ENCODE measurements around the gene SVIL. TPM values are rescaled to one million over a fixed set of nuclear protein-coding genes. Genes with fewer than 3 reads are reported as not detected.
"Not testable (repeated sequence)": the region's sequence is repeated elsewhere in the genome, so short reads cannot be mapped to it uniquely, and the experiment has no call there.

The SVIL gene
- total RNA-seq, 1 donor, result 36.9 TPM

DNA sequence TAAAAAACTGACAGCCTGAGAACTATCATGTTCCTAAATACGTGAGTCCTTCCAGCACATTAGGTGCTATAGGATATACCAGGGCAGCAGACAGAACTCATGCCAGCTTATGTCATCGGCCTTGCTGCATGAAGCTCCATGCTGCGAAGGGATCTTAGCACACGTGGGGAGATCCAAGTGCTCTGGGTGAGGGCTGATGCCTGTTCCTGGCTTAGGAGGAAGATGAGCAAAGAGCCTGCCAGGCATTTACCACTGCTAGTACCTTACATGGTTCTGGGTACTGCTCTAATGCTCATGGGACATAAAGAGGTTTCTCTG, 43.2 kb downstream of the SVIL start:
- Histone ChIP-seq H3K27ac (ENCODE audit: low read depth, low read length) (no peak overlapping the region), H3K4me1 (ENCODE audit: insufficient read depth, low read length) (peaks cover 46% of the 10 kb centered on the region), H3K27me3 (ENCODE audit: insufficient read depth, low read length) (no peaks in the 10 kb centered on the region), H3K4me3 (ENCODE audit: insufficient read depth, low read length) (no peak overlapping the region), H2AFZ (ENCODE audit: low read length) (no peak overlapping the region), H3K9me3 (ENCODE audit: low read depth, low read length) (no peaks in the 10 kb centered on the region), H4K20me1 (ENCODE audit: insufficient read depth, low read length) (no peaks in the 10 kb centered on the region), H3K36me3 (ENCODE audit: insufficient read depth, low read length) (no peaks in the 10 kb centered on the region), H3K79me2 (ENCODE audit: insufficient read depth, low read length) (peaks cover 27% of the 10 kb centered on the region), H3K4me2 (ENCODE audit: insufficient read depth, low read length) (no peak overlapping the region)
- no peak for DNase-seq (ENCODE audit: insufficient read length, low spot score, missing footprints)
- TF ChIP-seq, protein P1, sequence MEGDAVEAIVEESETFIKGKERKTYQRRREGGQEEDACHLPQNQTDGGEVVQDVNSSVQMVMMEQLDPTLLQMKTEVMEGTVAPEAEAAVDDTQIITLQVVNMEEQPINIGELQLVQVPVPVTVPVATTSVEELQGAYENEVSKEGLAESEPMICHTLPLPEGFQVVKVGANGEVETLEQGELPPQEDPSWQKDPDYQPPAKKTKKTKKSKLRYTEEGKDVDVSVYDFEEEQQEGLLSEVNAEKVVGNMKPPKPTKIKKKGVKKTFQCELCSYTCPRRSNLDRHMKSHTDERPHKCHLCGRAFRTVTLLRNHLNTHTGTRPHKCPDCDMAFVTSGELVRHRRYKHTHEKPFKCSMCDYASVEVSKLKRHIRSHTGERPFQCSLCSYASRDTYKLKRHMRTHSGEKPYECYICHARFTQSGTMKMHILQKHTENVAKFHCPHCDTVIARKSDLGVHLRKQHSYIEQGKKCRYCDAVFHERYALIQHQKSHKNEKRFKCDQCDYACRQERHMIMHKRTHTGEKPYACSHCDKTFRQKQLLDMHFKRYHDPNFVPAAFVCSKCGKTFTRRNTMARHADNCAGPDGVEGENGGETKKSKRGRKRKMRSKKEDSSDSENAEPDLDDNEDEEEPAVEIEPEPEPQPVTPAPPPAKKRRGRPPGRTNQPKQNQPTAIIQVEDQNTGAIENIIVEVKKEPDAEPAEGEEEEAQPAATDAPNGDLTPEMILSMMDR (IDR thresholded peaks at IDR 0.05; ENCODE audit: extremely low read depth, low read depth, low read length), result no peak

DNA sequence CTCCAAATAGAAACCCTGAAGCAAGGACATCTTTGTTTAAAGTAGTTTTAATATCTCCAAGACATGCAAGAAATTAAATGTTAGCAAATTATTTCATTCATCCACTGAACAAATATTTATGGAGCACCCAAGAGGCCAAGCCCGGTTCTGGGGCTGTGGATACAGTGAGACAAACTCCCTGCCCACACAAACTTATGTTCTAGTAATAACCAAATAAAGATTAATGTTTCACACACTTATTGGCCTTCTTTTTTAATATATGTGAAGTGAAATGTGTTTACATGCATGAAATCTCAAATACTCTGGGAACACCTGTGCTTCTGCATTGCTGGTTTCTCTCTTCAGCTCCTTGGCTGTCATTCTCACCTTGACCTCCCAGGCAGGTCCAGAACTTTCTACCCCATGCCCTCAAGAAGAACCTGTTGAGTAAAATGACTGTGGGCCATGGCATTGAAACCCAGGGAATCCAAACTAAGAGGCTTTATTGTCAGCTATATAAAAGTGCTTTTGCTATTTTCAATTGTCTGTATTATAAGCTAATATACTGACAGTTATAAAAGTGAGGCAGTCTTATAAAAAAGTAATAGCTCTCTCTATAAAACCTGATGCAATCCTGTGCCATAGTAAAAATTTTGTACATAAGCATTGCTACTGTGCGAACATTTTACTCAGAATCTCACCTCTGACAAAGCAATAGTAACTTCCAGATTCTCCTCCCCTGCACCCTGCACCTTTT, 43.7 kb downstream of the SVIL start:
- Histone ChIP-seq H3K4me2 (ENCODE audit: insufficient read depth, low read length) (no peak overlapping the region), H3K36me3 (ENCODE audit: insufficient read depth, low read length) (no peaks in the 10 kb centered on the region), H3K27ac (ENCODE audit: low read depth, low read length) (peak overlapping the region; percentile 96), H3K9me3 (ENCODE audit: low read depth, low read length) (no peaks in the 10 kb centered on the region), H3K4me3 (ENCODE audit: insufficient read depth, low read length) (no peak overlapping the region), H4K20me1 (ENCODE audit: insufficient read depth, low read length) (no peaks in the 10 kb centered on the region), H2AFZ (ENCODE audit: low read length) (no peak overlapping the region), H3K79me2 (ENCODE audit: insufficient read depth, low read length) (peaks cover 30% of the 10 kb centered on the region), H3K4me1 (ENCODE audit: insufficient read depth, low read length) (peaks cover 46% of the 10 kb centered on the region), H3K27me3 (ENCODE audit: insufficient read depth, low read length) (no peaks in the 10 kb centered on the region)
- no peak for DNase-seq (ENCODE audit: insufficient read length, low spot score, missing footprints)
- TF ChIP-seq, protein P1 (IDR thresholded peaks at IDR 0.05; ENCODE audit: extremely low read depth, low read depth, low read length), result no peak

DNA sequence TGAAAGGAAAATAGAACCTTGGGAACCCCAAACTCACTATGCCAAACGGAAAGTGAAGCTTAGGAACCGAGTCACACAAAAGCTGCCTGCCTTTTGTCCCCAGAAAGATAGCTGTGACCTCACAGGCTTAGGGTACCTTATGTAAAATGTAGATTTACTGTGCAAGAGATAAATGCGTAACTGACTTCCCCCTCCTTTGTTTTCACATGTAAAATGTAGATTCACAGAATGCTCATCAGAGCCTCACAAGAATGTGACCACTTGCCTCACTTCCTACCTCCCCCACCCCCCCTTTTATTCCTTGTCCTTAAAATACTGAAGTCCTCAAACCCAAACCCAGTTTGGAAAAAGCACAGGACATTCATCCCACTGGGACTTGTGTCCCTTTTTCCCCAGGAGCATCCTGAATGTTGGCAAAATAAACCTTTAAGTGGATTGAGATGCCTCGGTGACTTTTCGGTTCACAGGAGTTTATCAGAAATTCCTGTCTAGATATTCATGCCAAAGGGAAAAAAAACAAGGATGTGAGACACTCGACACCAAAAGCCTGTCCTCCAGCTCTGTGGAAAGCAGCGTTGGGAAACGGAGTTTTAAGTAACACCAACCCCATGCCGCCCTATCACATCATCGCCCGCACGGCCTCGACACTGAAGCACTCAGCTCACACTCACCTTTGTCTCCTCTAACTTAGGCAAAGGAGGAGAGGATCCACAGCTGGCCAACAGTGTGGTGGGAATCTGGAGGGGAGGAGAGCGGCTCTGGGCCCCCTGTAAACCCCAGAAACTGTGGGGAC, 45.9 kb downstream of the SVIL start:
- H3K4me1 ChIP-seq (ENCODE audit: insufficient read depth, low read length), result peaks cover 46% of the 10 kb centered on the region
- peak overlapping the region; percentile 96 for H3K27ac ChIP-seq (ENCODE audit: low read depth, low read length)
- H2AFZ ChIP-seq (ENCODE audit: low read length), result no peak overlapping the region
- H4K20me1 ChIP-seq (ENCODE audit: insufficient read depth, low read length), result no peaks in the 10 kb centered on the region
- H3K9me3 ChIP-seq (ENCODE audit: low read depth, low read length), result no peaks in the 10 kb centered on the region
- no peaks in the 10 kb centered on the region for H3K27me3 ChIP-seq (ENCODE audit: insufficient read depth, low read length)
- peaks cover 35% of the 10 kb centered on the region for H3K79me2 ChIP-seq (ENCODE audit: insufficient read depth, low read length)
- DNase-seq (ENCODE audit: insufficient read length, low spot score, missing footprints), result peak; percentile 3
- peak overlapping the region; percentile 20 for H3K4me3 ChIP-seq (ENCODE audit: insufficient read depth, low read length)
- no peaks in the 10 kb centered on the region for H3K36me3 ChIP-seq (ENCODE audit: insufficient read depth, low read length)
- H3K4me2 ChIP-seq (ENCODE audit: insufficient read depth, low read length), result peak overlapping the region; percentile 79
- TF ChIP-seq, protein P1 (IDR thresholded peaks at IDR 0.05; ENCODE audit: extremely low read depth, low read depth, low read length), result no peak

DNA sequence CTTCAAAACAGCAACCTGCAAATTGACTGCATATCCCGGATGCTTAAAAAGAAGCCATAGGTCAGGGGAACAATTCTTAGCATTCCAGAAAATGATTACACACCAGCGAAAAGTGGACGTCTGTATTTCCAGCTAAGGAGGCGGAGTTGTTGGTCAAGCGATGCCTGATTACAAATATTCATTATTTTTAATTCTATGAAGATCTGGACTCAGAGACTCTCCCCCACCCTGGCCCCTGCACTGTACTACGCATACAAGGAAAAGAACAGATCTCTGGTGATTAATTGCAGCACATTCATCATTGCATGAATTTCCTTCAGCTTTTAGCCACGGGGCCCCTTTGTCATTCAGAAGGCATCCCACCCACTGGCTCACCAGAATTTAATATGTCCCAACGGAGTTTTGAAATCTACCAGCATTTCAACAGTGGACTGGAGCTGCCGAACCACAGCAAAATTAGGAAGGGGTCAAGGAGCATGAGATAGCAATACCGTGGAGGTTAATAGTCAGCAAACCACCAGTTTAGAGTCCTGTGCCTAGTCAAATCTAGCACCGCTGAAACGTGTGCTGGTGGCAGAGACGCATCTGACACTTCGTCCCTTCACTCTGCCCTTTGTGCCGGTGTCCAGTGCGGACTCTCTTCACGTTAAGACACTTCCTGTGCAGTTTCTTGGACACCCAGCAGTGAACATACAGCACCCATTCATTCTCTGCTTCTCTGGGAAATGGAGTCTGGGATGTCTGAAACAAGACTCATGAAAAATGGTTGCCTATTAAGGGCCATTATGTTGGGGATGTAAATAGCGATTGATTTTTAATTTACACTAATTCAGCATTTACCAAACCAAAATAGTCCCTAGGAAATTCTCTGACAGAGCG, 46.8 kb downstream of the SVIL start:
- Histone ChIP-seq H3K79me2 (ENCODE audit: insufficient read depth, low read length) (peaks cover 29% of the 10 kb centered on the region), H3K27ac (ENCODE audit: low read depth, low read length) (peak overlapping the region; percentile 96), H3K4me3 (ENCODE audit: insufficient read depth, low read length) (peak overlapping the region; percentile 43), H3K4me1 (ENCODE audit: insufficient read depth, low read length) (peaks cover 51% of the 10 kb centered on the region), H3K4me2 (ENCODE audit: insufficient read depth, low read length) (peak overlapping the region; percentile 79)
- peak; percentile 66 for DNase-seq (ENCODE audit: insufficient read length, low spot score, missing footprints)
- H3K9me3 ChIP-seq (ENCODE audit: low read depth, low read length); H2AFZ ChIP-seq (ENCODE audit: low read length); H3K36me3 ChIP-seq (ENCODE audit: insufficient read depth, low read length); H4K20me1 ChIP-seq (ENCODE audit: insufficient read depth, low read length); H3K27me3 ChIP-seq (ENCODE audit: insufficient read depth, low read length): not testable (repeated sequence)

DNA sequence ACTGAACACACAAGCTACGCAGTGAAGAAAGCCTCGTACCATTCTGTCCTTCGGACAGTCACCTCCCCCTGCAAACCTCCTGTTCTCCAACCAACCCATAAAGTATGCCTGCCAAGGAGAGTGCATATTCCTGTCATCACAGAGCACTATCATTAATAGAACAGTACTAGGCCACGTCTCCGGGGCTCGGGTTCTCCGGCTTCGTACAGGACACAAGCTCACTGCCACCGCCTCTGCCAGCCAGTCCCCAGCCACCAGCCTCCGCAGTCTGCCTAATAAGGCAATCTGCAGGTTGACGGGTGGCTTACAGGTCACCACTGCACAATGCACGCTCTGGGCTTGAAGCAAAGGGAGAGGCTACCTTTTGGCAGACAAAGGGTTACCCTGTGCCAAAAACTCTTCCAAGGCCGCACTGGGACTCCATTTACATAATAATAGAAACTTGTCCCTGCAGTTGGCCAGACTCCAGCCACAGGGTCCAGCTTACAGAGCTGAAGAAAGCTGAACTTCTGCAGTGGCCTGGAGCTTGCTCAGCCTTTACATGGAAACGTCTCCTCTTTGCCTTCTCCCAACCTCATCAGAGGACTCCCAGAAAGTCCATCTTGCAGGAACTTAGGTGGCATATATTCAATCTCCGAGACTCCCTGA, 47.5 kb downstream of the SVIL start:
- peak overlapping the region; percentile 61 for H3K4me2 ChIP-seq (ENCODE audit: insufficient read depth, low read length)
- peak overlapping the region; percentile 81 for H3K27ac ChIP-seq (ENCODE audit: low read depth, low read length)
- DNase-seq (ENCODE audit: insufficient read length, low spot score, missing footprints); H3K36me3 ChIP-seq (ENCODE audit: insufficient read depth, low read length); H3K27me3 ChIP-seq (ENCODE audit: insufficient read depth, low read length); H4K20me1 ChIP-seq (ENCODE audit: insufficient read depth, low read length); H2AFZ ChIP-seq (ENCODE audit: low read length); H3K9me3 ChIP-seq (ENCODE audit: low read depth, low read length); H3K4me3 ChIP-seq (ENCODE audit: insufficient read depth, low read length): not testable (repeated sequence)
- H3K79me2 ChIP-seq (ENCODE audit: insufficient read depth, low read length), result peaks cover 32% of the 10 kb centered on the region
- peaks cover 48% of the 10 kb centered on the region for H3K4me1 ChIP-seq (ENCODE audit: insufficient read depth, low read length)
